Fibroblast of lung (primary cell): ENCODE data around the gene CDH24.
A peak's percentile ranks its signal among the peaks of the same experiment; 100 is the strongest.

Experiments used
- EZH2 ChIP-seq: IDR thresholded peaks from 2 replicates; pipeline ENCODE4 v1.5.1; 2012; ENCODE audit warnings: low read length, control low read depth, mild to moderate bottlenecking; ENCODE audit errors: missing control alignments
- TF ChIP-seq, protein P1 (sequence below), 2 donors: IDR thresholded peaks in 1 of 2; conservative IDR thresholded peaks in 1 of 2; 1 replicate in 1 of 2; 2 replicates in 1 of 2; pipeline ENCODE4 v1.5.1; 2011 to 2012; ENCODE audit warnings: low read length in 2 of 2, control low read depth in 1 of 2, inconsistent platforms in 1 of 2, low read depth in 1 of 2, mild to moderate bottlenecking in 1 of 2

DNA sequence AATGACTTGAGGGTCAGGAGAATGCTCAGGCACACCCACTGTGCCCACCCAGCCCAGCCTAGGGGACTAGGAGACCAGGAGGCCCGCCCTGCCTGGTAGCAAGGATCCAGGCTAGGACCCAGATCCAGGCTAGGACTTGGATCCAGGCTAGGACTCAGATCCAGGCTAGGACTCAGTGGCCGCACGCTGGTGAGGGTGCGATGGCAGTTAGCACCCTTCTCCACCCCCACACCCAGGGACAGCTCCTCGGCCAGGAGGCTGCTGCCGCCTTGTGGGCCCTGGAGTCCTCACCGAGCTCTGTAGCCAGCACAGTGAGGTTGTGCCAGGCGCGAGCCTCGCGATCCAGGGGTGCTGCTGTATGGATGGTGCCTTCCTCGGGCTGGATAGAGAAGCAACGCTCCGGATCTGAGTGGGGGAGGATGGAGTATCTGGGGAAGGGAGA is 5.1 kb downstream of the CDH24 start:
- TF ChIP-seq, protein P1, sequence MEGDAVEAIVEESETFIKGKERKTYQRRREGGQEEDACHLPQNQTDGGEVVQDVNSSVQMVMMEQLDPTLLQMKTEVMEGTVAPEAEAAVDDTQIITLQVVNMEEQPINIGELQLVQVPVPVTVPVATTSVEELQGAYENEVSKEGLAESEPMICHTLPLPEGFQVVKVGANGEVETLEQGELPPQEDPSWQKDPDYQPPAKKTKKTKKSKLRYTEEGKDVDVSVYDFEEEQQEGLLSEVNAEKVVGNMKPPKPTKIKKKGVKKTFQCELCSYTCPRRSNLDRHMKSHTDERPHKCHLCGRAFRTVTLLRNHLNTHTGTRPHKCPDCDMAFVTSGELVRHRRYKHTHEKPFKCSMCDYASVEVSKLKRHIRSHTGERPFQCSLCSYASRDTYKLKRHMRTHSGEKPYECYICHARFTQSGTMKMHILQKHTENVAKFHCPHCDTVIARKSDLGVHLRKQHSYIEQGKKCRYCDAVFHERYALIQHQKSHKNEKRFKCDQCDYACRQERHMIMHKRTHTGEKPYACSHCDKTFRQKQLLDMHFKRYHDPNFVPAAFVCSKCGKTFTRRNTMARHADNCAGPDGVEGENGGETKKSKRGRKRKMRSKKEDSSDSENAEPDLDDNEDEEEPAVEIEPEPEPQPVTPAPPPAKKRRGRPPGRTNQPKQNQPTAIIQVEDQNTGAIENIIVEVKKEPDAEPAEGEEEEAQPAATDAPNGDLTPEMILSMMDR (conservative IDR thresholded peaks at IDR 0.05 in 1 of 2, IDR thresholded peaks at IDR 0.05 in 1 of 2; ENCODE audit: low read depth in 1 of 2, low read length in 2 of 2), result peak in 1 of 2 donors; percentile 20
- TF ChIP-seq EZH2, result no peak
